Lower leg skin (tissue), 4 donors: Measurements from ENCODE around the gene CD101. TPM values are rescaled to one million over a fixed set of nuclear protein-coding genes. Genes with fewer than 3 reads are reported as not detected.

ENCODE experiments used
- DNase-seq, 2 donors: peaks; one replicate each; pipeline ENCODE4 v3.0.0-alpha.2; 2019; ENCODE audit warnings: low spot score in 2 of 2
- H3K4me3 ChIP-seq: fragments of 200-600 bp; sonication (generic); 2 replicates; pipeline ENCODE4 v1.5.1; 2017; ENCODE audit warnings: mild to moderate bottlenecking, low read depth; ENCODE audit not compliant: poor library complexity, severe bottlenecking
- CTCF ChIP-seq, 3 donors: fragments of 450-650 bp; IDR thresholded peaks; one replicate each; pipeline ENCODE4 v1.5.1; 2016; ENCODE audit warnings: antibody characterized with exemption in 3 of 3, mild to moderate bottlenecking in 3 of 3, moderate library complexity in 2 of 3
- POLR2A ChIP-seq, 2 donors: fragments of 450-650 bp; IDR thresholded peaks; one replicate each; pipeline ENCODE4 v1.6.1; 2016 to 2017; ENCODE audit warnings: antibody characterized with exemption in 2 of 2, mild to moderate bottlenecking in 1 of 2, moderate library complexity in 1 of 2
- WGBS, 2 donors: methylation state at CpG; one replicate each; pipeline ENCODE4 v1.1.5; 2018; 5-methylcytosine and 5-hydroxymethylcytosine counted together
- intact Hi-C: fragments of 100-400 bp; cut with DNase I; formaldehyde crosslinking; loops from one replicate; pipeline ENCODE4 v1.15.0; 2023; ENCODE audit warnings: low total_unique reads
- total RNA-seq, 4 donors: library from RNA; depleted of rRNA; stranded (reverse); fragments of >200 nt; gene quantifications; one replicate each; pipeline ENCODE4 v1.1.0, GENCODE V29; 2016

CD101 gene
- 1 to 10 TPM in 1 of 4 donors, under 1 TPM in 3; 0.46 to 1.8 (median 0.92) TPM for total RNA-seq

GRCh38 chr1:117001254-117001927 lies at the start of gene CD101:
Gene CD101, plus strand, starts transcription at chr1:117001760. Its CDS starts 58 bp downstream, at chr1:117001818.
- WGBS, 2 donors = 85% methylated on average over 3 of the region's 3 CpGs

GRCh38 chr1:116952738-116953275 lies 48.8 kb upstream of the CD101 start:
- DNase-seq = no peak
- H3K4me3 ChIP-seq = no peak overlapping the region
- WGBS, 2 donors = 84 to 93% methylated on average over 2 of the region's 2 CpGs
- no peak for TF ChIP-seq CTCF (IDR thresholded peaks at IDR 0.05)
- intact Hi-C loops = no loop called here

More at GRCh38 chr1:117001254-117001927, at the start of gene CD101:
- H3K4me3 ChIP-seq = no peak within 1 kb of the TSS
- no peak for TF ChIP-seq POLR2A (IDR thresholded peaks at IDR 0.05)
- TF ChIP-seq CTCF (IDR thresholded peaks at IDR 0.05) = no peak
- intact Hi-C loops = no loop called here
- no peak for DNase-seq

GRCh38 chr1:116954440-116954839 lies 47.1 kb upstream of the CD101 start:
- no peak for DNase-seq
- no peak overlapping the region for H3K4me3 ChIP-seq
- WGBS, 2 donors = 66 to 71% methylated on average over 3 of the region's 3 CpGs
- intact Hi-C loops = no loop called here
- TF ChIP-seq POLR2A (IDR thresholded peaks at IDR 0.05) = no peak

- TF ChIP-seq POLR2A (IDR thresholded peaks at IDR 0.05) (no peak), CTCF (IDR thresholded peaks at IDR 0.05) (no peak)
- 94 to 95% methylated on average over 7 of the region's 7 CpGs for WGBS, 2 donors
- intact Hi-C loops = no loop called here
- no peak for DNase-seq
- no peak overlapping the region for H3K4me3 ChIP-seq
Observed at GRCh38 chr1:116956378-116956777, 45.2 kb upstream of the CD101 start.

DNA sequence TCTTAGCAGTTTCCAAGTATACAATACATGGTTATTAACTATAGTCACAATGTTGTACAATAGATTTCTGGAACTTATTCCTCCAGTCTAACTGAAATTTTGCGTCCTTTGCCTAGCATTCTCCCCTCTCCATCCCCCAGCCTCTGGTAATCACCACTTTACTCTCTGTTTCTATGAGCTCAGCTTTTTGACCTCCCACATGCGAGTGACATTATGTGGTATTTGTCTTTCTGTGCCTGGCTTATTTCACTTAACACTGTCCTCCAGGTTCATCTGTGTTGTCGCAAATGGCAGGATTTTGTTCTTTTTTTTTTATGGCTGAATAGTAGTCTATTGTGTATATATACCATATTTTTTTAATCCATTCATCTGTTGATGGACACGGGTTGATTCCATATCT lies 43.9 kb upstream of the CD101 start:
- intact Hi-C loops = no loop called here
- DNase-seq = no peak

GRCh38 chr1:116958110-116958509 lies 43.5 kb upstream of the CD101 start:
- no peak overlapping the region for H3K4me3 ChIP-seq
- 77 to 90% methylated on average over 4 of the region's 4 CpGs for WGBS, 2 donors
- intact Hi-C loops = no loop called here
- TF ChIP-seq CTCF (IDR thresholded peaks at IDR 0.05) = no peak
- no peak for TF ChIP-seq POLR2A (IDR thresholded peaks at IDR 0.05)
- DNase-seq = no peak

More for the DNA sequence above, 43.9 kb upstream of the CD101 start:
- TF ChIP-seq POLR2A (IDR thresholded peaks at IDR 0.05) = no peak
- TF ChIP-seq CTCF (IDR thresholded peaks at IDR 0.05) = no peak
- no peak overlapping the region for H3K4me3 ChIP-seq
- 93 to 94% methylated on average over 4 of the region's 4 CpGs for WGBS, 2 donors
